NCI-H1092 treated with DMSO at 0.1 percent for 48 hours (cell line): ENCODE measurements around the gene CD22.
"Not testable (repeated sequence)": the region's sequence is repeated elsewhere in the genome, so short reads cannot be mapped to it uniquely, and the experiment has no call there.

Experiments
- DNase-seq: peaks from one replicate; lab custom pipeline; 2025; lab: John Stamatoyannopoulos, UW

CD22 gene

DNA sequence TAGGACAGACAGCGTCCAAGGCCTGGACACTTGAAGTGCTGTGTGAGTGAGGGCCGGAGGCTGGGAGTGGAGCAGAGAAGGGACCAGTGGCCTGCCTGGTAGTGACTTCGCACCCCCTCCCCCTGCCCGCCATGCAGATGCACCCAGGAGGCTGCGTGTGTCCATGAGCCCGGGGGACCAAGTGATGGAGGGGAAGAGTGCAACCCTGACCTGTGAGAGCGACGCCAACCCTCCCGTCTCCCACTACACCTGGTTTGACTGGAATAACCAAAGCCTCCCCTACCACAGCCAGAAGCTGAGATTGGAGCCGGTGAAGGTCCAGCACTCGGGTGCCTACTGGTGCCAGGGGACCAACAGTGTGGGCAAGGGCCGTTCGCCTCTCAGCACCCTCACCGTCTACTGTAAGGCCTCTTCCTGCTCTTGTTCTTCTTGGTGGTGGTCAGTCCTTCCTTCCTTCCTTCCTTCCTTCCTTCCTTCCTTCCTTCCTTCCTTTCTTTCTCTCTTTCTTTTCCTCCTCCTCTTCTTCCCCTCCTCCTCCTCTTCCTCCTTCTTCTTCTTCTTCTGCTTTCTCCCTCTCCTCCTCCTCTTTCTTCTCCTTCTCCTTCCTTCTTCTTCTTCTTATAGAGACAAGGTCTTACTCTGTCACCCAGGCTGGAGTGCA lies 12.7 kb downstream of the CD22 start:
- DNase-seq: no peak

DNA sequence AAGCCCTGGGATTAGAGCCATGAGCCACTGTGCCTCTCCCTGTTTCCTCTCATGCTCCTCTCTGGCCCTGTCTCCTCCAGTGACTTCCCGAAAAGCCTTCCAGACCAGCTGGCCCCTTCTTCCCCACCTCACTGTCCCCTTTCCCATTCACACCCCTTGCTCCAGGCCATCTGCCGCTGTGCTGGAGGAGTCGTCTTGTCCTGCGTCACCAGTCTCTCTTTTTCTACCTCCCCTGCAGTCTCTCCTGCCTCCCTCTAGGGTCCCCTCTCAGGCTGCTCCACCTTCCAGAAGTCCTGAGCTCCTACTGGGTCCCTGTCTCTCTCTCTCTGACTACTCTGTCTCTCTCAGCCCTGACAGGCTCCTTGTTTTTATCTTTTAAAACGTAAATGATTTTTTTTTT lies 13.4 kb downstream of the CD22 start:
- DNase-seq: no peak

GRCh38 chr19:35344511-35345031 lies 15.6 kb downstream of the CD22 start:
- DNase-seq: no peak

DNA sequence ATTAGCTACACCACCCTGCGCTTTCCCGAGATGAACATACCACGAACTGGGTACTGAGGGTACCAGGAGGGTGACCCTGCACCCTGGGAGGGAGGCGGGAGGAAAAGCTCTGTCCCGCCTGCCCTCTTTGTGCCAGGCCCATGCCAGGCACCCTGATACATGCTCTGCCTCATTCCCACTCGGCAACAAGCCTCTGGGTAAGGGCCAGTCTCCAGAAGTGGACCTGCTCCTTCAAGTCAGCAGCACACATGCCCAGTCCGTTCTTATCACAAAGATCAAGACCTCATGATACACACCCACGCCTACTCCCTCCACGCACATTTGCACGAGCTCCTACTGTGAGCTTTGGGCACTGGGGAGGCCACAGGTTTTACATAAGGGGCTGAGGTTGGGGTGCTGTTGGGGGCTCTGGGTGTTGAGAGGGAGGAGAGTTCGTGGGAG lies 16.7 kb downstream of the CD22 start:
- no peak for DNase-seq

- no peak for DNase-seq
Measured at GRCh38 chr19:35346193-35347052, 17.4 kb downstream of the CD22 start.

DNA sequence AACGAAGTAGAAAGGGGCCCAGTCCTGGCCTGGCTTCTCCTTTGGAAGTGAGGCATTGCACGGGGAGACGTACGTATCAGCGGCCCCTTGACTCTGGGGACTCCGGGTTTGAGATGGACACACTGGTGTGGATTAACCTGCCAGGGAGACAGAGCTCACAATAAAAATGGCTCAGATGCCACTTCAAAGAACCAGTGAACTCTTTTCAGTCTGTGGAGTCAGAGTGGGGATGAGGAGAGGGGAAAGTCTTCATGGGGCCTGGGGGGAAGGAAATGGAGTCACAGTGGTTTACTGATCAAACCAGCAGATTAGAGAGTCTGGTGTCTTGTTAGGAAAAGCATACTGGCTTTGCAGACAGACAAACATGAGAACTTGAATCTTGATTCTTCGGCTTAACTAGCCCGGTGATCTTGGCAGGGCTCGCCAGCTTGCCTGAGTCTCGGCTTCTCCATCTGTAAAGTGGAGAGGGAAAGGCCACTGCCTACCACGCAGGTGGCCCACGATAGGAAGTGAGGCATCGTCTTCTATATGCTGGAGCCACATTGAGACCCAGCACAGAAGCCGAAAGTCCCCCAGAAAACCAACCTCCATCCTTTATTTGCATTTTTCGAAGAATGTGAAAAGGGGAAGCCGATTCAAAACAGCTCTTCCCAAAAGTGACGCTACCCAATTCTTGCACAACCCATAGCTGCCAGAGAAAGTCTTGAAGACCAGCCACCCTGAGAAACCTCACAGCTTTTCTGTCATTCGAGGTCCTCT lies 18.4 kb downstream of the CD22 start, which contains the start of gene FFAR1:
TSS of gene FFAR1 (plus strand) at position 732 of the 759 bp plus-strand sequence. CDS start 3,650 bp downstream, outside the sequence.
- DNase-seq: no peak

DNA sequence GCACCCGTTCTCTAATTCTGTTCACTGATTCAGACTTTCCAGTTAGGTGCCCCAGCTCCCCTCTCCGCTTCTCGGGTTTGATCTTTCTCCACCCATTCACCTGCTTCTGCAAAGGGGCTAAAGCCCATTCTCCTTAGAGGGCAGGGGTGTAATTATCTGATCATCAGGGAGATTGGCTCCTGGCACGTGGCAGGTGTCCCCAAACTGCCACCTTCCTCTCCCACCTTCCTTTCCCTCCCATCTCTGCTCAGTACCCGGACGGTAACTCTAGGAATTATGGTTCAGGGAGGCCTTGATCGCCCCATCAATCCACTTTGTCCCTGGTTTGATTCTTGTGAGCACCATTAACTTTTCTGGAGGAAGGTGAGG lies 18.9 kb downstream of the CD22 start:
- DNase-seq: no peak

DNA sequence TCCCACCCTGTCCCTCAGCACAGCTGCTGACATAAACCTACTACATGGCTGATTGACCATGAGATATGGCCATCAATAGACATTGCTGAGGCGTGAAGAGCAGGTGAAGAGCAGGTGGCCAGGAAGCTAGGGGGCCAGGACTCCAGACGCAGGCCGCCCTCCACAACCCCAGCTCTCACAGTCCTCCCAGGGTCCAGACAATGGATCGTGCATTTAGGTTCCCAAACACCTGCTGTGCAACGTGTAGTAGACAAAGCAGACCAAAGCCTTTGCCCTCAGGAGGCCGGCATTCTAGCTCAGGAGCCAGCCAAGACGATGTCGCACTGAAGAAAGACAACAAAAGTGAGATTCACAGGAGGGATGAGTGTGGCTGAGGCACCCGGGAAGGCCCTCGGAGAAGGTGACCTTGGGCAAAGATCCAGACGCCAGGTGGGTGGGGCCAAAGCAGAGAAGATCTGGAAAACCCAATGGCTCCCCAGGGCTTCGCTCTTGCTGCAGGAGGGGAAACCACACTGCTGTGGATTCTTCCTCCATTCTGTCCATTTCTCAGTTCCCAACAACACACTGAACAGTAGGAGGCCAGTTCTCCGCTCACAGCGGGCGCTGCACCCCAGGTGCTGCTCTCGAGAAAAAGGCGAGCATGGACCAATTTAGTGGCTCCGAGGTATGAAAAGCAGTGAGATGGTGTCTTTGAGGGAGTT lies 20.1 kb downstream of the CD22 start:
- no peak for DNase-seq

DNA sequence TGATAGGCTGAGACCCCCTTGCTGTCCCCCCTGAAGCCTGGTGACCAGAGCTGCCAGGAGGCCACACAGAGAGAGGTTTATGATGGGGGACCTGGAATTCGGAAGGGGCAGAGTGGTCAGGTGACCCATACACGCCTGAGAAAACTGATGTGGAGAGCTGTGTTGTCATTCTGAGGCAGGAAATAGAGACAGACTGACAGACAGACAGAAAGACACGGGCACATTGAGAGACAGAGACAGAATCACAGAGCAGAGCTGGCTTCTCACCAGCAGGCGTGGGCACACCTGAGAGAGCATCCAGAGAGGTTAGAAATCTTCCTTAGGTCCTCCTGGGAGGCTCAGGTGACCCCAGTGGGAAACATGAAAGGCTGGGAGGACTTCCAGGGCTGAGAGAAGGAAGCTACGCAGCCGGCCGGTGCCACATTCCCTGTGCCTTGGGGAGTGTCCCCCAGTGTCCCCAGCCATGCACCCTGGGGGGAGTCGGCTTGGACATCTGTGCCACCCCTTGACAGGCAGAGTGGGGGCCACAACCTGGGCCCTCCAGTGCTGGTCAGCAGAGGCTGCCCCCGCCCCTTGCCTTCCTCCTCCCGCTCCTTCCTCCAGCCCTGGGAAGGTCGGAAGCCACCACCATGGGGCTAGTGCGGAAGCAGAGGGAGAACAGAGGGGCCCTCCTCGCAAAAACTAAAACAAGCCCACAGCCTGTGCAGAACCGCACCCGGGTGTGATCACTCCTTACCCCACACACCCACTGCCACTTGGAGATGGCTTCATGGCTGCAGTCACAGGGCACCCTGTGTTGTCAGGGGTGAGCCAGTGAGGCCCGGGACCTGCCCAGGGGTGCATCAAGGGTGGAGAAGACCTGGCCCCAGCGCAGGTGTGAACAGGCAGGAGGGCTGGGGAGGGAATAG lies 20.9 kb downstream of the CD22 start:
- DNase-seq: no peak

GRCh38 chr19:35350591-35350990 lies 21.6 kb downstream of the CD22 start:
- no peak for DNase-seq

- DNase-seq: no peak
Measured at GRCh38 chr19:35351411-35352176, 22.6 kb downstream of the CD22 start.

- no peak for DNase-seq
Measured at GRCh38 chr19:35352177-35352447, 23.1 kb downstream of the CD22 start.

DNA sequence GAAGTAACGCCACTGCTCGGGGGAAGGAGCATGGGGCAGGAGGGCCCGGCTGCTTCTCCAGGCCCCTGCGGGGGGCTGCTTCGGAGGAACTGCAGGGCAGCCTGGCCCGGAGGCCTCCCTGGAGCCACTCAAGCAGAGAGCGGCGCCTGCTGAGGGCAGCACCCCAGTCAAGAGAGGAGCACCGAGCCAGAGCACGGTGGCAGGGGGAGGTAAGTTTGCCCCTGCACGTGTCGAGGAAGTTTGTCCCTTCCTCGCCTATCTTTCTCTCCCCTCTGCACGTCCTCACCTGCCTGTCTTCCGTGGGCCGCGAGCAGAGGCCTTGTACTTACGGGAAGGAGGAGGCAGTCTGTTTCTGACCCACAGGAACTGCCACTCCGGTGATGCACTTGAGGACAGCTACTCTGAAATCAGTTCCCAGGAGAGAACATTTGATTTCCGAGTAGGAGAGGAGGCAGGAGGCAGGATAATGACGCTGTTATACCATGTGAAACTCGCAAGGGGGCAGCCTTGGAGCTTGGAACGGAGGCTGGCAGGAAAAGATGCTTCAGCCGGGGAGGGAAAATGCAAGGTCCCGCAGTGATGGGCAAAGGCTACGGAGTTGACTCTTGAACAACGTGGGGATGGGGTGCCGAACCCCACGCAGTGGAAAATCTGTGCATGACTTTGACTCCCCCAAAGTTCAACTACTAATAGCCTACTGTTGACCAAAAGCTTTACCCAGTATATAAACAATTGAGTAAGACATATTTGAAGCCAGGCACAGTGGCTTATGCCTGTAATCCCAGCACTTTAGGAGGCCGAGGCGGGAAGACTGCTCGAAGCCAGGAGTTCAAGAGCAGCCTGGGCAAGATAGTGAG lies 23.7 kb downstream of the CD22 start:
- peak; percentile 48 for DNase-seq

DNA sequence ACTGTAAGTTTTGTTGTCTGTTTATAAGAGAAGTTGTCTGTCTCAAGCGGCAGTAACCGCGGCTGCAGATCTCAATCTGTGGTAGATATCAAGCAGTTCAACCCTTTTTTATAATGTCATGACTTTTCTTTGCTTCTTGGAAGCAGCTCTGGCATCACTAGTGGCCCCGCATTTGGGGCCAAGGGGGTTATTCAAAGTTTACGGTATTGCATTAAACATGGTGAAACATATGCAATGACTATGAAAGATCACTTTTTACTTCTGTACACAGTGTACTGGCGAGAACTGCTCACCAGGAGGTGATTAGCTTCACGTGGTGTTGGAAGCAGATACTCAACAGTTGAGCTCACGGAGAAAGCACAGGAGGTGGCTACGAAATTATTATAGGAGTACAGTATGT lies 24.6 kb downstream of the CD22 start:
- no peak for DNase-seq

DNA sequence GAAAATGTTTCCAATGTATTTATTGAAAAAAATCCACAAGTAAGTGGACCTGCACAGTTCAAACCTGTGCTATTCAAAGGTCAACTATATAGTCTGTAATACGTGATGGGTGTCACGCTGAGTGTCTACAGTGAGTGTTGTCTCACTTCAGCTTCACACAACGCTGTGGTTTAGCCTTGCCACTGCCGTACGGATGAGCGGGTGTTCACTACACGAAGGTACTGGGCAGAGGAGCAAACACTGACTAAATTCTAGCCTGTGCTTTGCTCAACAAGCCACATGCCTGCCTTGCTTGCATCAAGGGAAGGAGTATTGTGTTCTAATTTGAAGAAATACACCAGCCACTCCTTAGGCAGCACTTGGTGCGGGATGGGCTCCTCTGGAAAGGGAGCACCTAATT lies 25.9 kb downstream of the CD22 start:
- no peak for DNase-seq

- no peak for DNase-seq
Measured at GRCh38 chr19:35355791-35356460, 26.9 kb downstream of the CD22 start.

GRCh38 chr19:35357867-35358573 lies 29.0 kb downstream of the CD22 start, which contains the start of gene FFAR3:
Gene FFAR3 (plus strand): TSS chr19:35358460. CDS start chr19:35358891, 431 bp downstream.
- DNase-seq: no peak

DNA sequence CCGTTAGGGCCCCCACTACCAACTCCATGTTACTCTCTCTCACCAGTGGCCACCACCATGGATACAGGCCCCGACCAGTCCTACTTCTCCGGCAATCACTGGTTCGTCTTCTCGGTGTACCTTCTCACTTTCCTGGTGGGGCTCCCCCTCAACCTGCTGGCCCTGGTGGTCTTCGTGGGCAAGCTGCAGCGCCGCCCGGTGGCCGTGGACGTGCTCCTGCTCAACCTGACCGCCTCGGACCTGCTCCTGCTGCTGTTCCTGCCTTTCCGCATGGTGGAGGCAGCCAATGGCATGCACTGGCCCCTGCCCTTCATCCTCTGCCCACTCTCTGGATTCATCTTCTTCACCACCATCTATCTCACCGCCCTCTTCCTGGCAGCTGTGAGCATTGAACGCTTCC lies 29.8 kb downstream of the CD22 start:
- not testable (repeated sequence) for DNase-seq
